ENCODE data around the gene HNRNPL. TPM values are rescaled to one million over a fixed set of nuclear protein-coding genes. Genes with fewer than 3 reads are reported as not detected.

The HNRNPL gene
- total and polyA plus RNA-seq, 2 donors (not counting 1 experiment from before 2014, with no cell fraction given): 292 to 418 TPM

DNA sequence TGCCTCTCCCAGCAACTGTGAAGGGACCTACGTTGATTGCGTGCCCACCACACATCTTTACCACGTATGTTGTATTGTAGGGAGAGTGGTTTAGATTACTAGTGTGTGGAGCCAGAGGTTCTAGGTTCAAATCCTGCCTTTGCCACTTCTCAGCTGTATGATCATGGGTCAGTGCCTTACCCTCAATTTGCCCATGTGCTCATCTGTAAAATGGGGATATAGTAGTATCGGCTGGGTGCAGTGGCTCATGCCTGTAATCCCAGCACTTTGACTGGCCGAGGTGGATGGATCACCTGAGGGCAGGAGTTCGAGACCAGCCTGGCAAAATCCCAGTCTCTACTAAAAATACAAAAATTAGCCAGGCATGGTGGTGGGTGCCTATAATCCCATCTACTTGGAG lies 36.5 kb downstream of the HNRNPL start:
- Mint-ChIP-seq H3K27me3 (no peaks in the 10 kb centered on the region), H3K9me3 (ENCODE audit: insufficient read depth) (no peaks in the 10 kb centered on the region), H3K4me3 (no peak overlapping the region), H3K4me1 (no peaks in the 10 kb centered on the region), H3K27ac (no peak overlapping the region)
- H3K9ac ChIP-seq (ENCODE audit: low read length): no peak overlapping the region
- H3K36me3 ChIP-seq (replicated peaks in 1 of 2; ENCODE audit: control extremely low read depth in 1 of 2, control insufficient read depth in 1 of 2, extremely low read depth in 1 of 2, insufficient read depth in 2 of 2, low read length in 1 of 2): peaks cover 0 to 35% of the 10 kb centered on the region in 2 experiments
- no peak overlapping the region for H3K27ac ChIP-seq (ENCODE audit: low read length in 2 of 2)
- no peak overlapping the region for H2AFZ ChIP-seq (ENCODE audit: insufficient read depth, low read depth, low read length, poor library complexity, severe bottlenecking)
- DNase-seq (no peak), ATAC-seq (ENCODE audit: low read depth) (no peak)
- H3K79me2 ChIP-seq (ENCODE audit: control insufficient read depth, insufficient read depth, low read length): no peaks in the 10 kb centered on the region
- no peak overlapping the region for H3K4me3 ChIP-seq (ENCODE audit: control extremely low read depth in 1 of 5, extremely low read depth in 1 of 5, insufficient read depth in 1 of 5, low read depth in 2 of 5, low read length in 4 of 5)
- no CpG with 5 or more reads among the region's 6 CpGs for WGBS (ENCODE audit: insufficient coverage)
- intact Hi-C loops (cut with micrococcal nuclease): no loop called here
- no peaks in the 10 kb centered on the region for H3K4me1 ChIP-seq (ENCODE audit: control insufficient read depth in 2 of 2, insufficient read depth in 2 of 2, low read length in 2 of 2)
- no peaks in the 10 kb centered on the region for H3K27me3 ChIP-seq (replicated peaks in 1 of 4; ENCODE audit: control extremely low read depth in 1 of 4, control insufficient read depth in 3 of 4, insufficient read depth in 4 of 4, low read length in 3 of 4)
- H3K4me2 ChIP-seq (replicated peaks; ENCODE audit: low read depth, low read length, poor library complexity, severe bottlenecking): no peak overlapping the region
- H3K9me3 ChIP-seq (ENCODE audit: control extremely low read depth in 1 of 3, control insufficient read depth in 2 of 3, insufficient read depth in 1 of 3, low read length in 2 of 3): no peaks in the 10 kb centered on the region
- peaks cover 7% of the 10 kb centered on the region for H4K20me1 ChIP-seq (ENCODE audit: control insufficient read depth, insufficient read depth, low read length, poor library complexity, severe bottlenecking)
- POLR2A ChIA-PET: no interaction called here
- CTCF ChIA-PET: interaction anchor here (0.9 to 1.8 kb wide), 2 partner anchors 11 to 74 kb away, joined by 4 to 5 read pairs; no protein-coding TSS in a partner anchor
- TF ChIP-seq EZH2 (IDR thresholded peaks at IDR 0.05; ENCODE audit: borderline replicate concordance, insufficient read depth, low read depth, low read length, poor library complexity, severe bottlenecking): no peak
- TF ChIP-seq, protein P1, sequence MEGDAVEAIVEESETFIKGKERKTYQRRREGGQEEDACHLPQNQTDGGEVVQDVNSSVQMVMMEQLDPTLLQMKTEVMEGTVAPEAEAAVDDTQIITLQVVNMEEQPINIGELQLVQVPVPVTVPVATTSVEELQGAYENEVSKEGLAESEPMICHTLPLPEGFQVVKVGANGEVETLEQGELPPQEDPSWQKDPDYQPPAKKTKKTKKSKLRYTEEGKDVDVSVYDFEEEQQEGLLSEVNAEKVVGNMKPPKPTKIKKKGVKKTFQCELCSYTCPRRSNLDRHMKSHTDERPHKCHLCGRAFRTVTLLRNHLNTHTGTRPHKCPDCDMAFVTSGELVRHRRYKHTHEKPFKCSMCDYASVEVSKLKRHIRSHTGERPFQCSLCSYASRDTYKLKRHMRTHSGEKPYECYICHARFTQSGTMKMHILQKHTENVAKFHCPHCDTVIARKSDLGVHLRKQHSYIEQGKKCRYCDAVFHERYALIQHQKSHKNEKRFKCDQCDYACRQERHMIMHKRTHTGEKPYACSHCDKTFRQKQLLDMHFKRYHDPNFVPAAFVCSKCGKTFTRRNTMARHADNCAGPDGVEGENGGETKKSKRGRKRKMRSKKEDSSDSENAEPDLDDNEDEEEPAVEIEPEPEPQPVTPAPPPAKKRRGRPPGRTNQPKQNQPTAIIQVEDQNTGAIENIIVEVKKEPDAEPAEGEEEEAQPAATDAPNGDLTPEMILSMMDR (IDR thresholded peaks at IDR 0.05): no peak

DNA sequence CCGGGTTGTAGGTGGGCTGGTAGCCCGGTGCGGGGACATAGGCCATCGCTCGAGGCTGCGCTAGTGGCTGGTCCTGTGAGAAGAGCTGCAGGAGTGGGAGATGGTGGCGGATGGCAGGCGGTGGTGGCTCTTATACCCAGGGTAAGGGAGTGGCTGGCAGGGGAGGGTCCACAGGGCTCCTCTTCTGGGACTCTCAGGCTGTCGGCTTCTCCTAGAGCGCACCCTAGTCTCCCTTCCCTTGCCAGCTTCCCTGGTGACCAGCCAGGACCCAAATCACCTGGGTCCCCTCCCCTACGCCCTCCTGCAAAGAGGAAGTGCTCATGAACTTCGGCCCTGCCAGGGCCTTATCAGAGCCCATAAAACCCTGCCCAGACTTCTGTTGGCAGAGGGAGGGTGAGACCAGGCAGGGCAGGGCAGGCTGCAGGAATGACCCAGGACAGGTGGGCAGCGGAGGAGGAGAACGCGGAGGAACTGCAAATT lies 36.9 kb downstream of the HNRNPL start, which contains the start of gene LGALS4:
TSS of gene LGALS4 (minus strand) at position 105 of the 480 bp plus-strand sequence. CDS start at position 46, 59 bp downstream.
- H3K4me2 ChIP-seq (replicated peaks; ENCODE audit: low read depth, low read length, poor library complexity, severe bottlenecking): no peak within 1 kb of the TSS
- no peak within 1 kb of the TSS for H3K9ac ChIP-seq (ENCODE audit: low read length)
- H3K36me3 ChIP-seq (replicated peaks in 1 of 2; ENCODE audit: control extremely low read depth in 1 of 2, control insufficient read depth in 1 of 2, extremely low read depth in 1 of 2, insufficient read depth in 2 of 2, low read length in 1 of 2): peaks cover 0 to 30% of the 10 kb centered on the region in 2 experiments
- H2AFZ ChIP-seq (ENCODE audit: insufficient read depth, low read depth, low read length, poor library complexity, severe bottlenecking): no peak within 1 kb of the TSS
- CTCF ChIA-PET: interaction anchor here (1.8 kb wide), 1 partner anchor 75 kb away, joined by 5 read pairs; no protein-coding TSS in a partner anchor
- WGBS (ENCODE audit: insufficient coverage): 91% methylated on average over 13 of the region's 15 CpGs
- POLR2A ChIA-PET: no interaction called here
- no peaks in the 10 kb centered on the region for H3K27me3 ChIP-seq (replicated peaks in 1 of 4; ENCODE audit: control extremely low read depth in 1 of 4, control insufficient read depth in 3 of 4, insufficient read depth in 4 of 4, low read length in 3 of 4)
- no peaks in the 10 kb centered on the region for H3K79me2 ChIP-seq (ENCODE audit: control insufficient read depth, insufficient read depth, low read length)
- H3K4me3 Mint-ChIP-seq: no peak within 1 kb of the TSS
- H3K4me3 ChIP-seq (ENCODE audit: control extremely low read depth in 1 of 5, extremely low read depth in 1 of 5, insufficient read depth in 1 of 5, low read depth in 2 of 5, low read length in 4 of 5): no peak within 1 kb of the TSS
- H3K27ac Mint-ChIP-seq: peak within 1 kb of the TSS; percentile 32
- no peaks in the 10 kb centered on the region for H3K9me3 Mint-ChIP-seq (ENCODE audit: insufficient read depth)
- no peaks in the 10 kb centered on the region for H3K4me1 Mint-ChIP-seq
- no peak for TF ChIP-seq EZH2 (IDR thresholded peaks at IDR 0.05; ENCODE audit: borderline replicate concordance, insufficient read depth, low read depth, low read length, poor library complexity, severe bottlenecking)
- TF ChIP-seq, protein P1 (IDR thresholded peaks at IDR 0.05): no peak
- DNase-seq: no peak
- no peaks in the 10 kb centered on the region for H3K9me3 ChIP-seq (ENCODE audit: control extremely low read depth in 1 of 3, control insufficient read depth in 2 of 3, insufficient read depth in 1 of 3, low read length in 2 of 3)
- intact Hi-C loops (cut with micrococcal nuclease): no loop called here
- peaks cover 6% of the 10 kb centered on the region for H4K20me1 ChIP-seq (ENCODE audit: control insufficient read depth, insufficient read depth, low read length, poor library complexity, severe bottlenecking)
- H3K27me3 Mint-ChIP-seq: no peaks in the 10 kb centered on the region
- no peak within 1 kb of the TSS for H3K27ac ChIP-seq (ENCODE audit: low read length in 2 of 2)
- no peaks in the 10 kb centered on the region for H3K4me1 ChIP-seq (ENCODE audit: control insufficient read depth in 2 of 2, insufficient read depth in 2 of 2, low read length in 2 of 2)
- no peak for ATAC-seq (ENCODE audit: low read depth)
